Peyer's patch (tissue), 4 donors: ENCODE data around the gene SHC3.

ENCODE experiments used
- CTCF ChIP-seq, 6 experiments: fragments of 450-650 bp in 4 of 6; fragments of 200-600 bp in 2 of 6; sonication (generic) in 1 of 6; IDR thresholded peaks; one replicate each; pipeline ENCODE4 v1.5.1; 2017 to 2019; ENCODE audit warnings: antibody characterized with exemption in 6 of 6, mild to moderate bottlenecking in 3 of 6, moderate library complexity in 1 of 6
- POLR2A ChIP-seq, 2 donors: fragments of 450-650 bp; IDR thresholded peaks; one replicate each; pipeline ENCODE4 v1.5.1; 2017; ENCODE audit warnings: antibody characterized with exemption in 2 of 2, mild to moderate bottlenecking in 2 of 2, moderate library complexity in 2 of 2

- no peak for TF ChIP-seq CTCF (IDR thresholded peaks at IDR 0.05)
- TF ChIP-seq POLR2A (IDR thresholded peaks at IDR 0.05): no peak
Observed at GRCh38 chr9:89078860-89079259, 99.8 kb downstream of the SHC3 start.
